ENCODE results near the gene LRIG1. TPM values are rescaled to one million over a fixed set of nuclear protein-coding genes. Genes with fewer than 3 reads are reported as not detected.

LRIG1 gene
- total RNA-seq, 1 donor from 2014 or later: 77.1 TPM

GRCh38 chr3:66350601-66351000 lies 150.2 kb downstream of the LRIG1 start:
- no peak for DNase-seq (ENCODE audit: low spot score)
- intact Hi-C loops (cut with DNase I): no loop called here

GRCh38 chr3:66348704-66349103 lies 152.1 kb downstream of the LRIG1 start:
- intact Hi-C loops (cut with DNase I): no loop called here
- DNase-seq (ENCODE audit: low spot score): no peak

GRCh38 chr3:66344848-66345578 lies 155.8 kb downstream of the LRIG1 start:
- intact Hi-C loops (cut with DNase I): no loop called here
- DNase-seq (ENCODE audit: low spot score): no peak

- intact Hi-C loops (cut with DNase I): no loop called here
- no peak for DNase-seq (ENCODE audit: low spot score)
Observed at GRCh38 chr3:66344391-66344811, 156.4 kb downstream of the LRIG1 start.

GRCh38 chr3:66342717-66343356 lies 158.0 kb downstream of the LRIG1 start:
- DNase-seq (ENCODE audit: low spot score): no peak
- intact Hi-C loops (cut with DNase I): no loop called here

GRCh38 chr3:66338927-66339326 lies 161.9 kb downstream of the LRIG1 start:
- intact Hi-C loops (cut with DNase I): no loop called here
- DNase-seq (ENCODE audit: low spot score): no peak

GRCh38 chr3:66336333-66336766 lies 164.5 kb downstream of the LRIG1 start:
- intact Hi-C loops (cut with DNase I): no loop called here
- DNase-seq (ENCODE audit: low spot score): no peak

- intact Hi-C loops (cut with DNase I): no loop called here
- no peak for DNase-seq (ENCODE audit: low spot score)
Observed at GRCh38 chr3:66335671-66336070, 165.2 kb downstream of the LRIG1 start.
